ENCODE measurements around the gene RANBP3.
"Not testable (repeated sequence)": the region's sequence is repeated elsewhere in the genome, so short reads cannot be mapped to it uniquely, and the experiment has no call there.

The RANBP3 gene, protein sequence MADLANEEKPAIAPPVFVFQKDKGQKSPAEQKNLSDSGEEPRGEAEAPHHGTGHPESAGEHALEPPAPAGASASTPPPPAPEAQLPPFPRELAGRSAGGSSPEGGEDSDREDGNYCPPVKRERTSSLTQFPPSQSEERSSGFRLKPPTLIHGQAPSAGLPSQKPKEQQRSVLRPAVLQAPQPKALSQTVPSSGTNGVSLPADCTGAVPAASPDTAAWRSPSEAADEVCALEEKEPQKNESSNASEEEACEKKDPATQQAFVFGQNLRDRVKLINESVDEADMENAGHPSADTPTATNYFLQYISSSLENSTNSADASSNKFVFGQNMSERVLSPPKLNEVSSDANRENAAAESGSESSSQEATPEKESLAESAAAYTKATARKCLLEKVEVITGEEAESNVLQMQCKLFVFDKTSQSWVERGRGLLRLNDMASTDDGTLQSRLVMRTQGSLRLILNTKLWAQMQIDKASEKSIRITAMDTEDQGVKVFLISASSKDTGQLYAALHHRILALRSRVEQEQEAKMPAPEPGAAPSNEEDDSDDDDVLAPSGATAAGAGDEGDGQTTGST

GRCh38 chr19:5977785-5978605, at the start of gene RANBP3:
TSS of gene RANBP3 (minus strand) at chr19:5978140. CDS start at chr19:5978082, 58 bp downstream.
- DNase-seq, result peak; percentile 99

GRCh38 chr19:6026390-6027227, 48.7 kb upstream of the RANBP3 start:
- DNase-seq, result no peak

DNA sequence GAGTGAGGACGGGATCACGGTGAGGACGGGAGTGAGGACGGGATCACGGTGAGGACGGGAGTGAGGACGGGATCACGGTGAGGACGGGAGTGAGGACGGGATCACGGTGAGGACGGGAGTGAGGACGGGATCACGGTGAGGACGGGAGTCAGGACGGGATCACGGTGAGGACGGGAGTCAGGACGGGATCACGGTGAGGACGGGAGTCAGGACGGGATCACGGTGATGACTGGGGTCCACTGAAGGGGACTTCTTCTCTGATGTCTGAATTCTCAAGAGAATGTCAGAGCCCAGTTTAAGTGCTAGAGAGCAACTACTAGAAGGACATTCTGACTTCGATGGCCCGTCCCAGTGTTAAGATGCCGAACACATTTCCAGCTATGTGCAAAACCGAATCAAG, 46.8 kb upstream of the RANBP3 start:
- DNase-seq, result not testable (repeated sequence)

DNA sequence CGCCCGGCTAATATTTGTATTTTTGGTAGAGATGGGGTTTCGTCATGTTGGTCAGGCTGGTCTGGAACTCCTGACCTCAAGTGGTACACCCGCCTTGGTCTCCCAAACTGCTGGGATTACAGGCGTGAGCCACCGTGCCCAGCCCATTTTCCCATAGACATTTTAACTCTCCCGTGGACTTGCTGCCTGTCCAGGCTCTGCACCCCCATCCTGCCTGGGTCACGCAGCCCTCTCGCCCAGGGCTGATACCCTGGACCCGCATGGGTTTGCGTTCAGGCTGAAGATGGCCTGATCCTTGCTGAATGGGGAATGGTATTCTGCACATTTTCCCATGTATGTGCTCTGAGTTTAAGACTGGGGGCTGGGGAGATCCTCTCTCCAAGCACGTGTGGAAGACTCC, 46.0 kb upstream of the RANBP3 start:
- DNase-seq, result no peak

DNA sequence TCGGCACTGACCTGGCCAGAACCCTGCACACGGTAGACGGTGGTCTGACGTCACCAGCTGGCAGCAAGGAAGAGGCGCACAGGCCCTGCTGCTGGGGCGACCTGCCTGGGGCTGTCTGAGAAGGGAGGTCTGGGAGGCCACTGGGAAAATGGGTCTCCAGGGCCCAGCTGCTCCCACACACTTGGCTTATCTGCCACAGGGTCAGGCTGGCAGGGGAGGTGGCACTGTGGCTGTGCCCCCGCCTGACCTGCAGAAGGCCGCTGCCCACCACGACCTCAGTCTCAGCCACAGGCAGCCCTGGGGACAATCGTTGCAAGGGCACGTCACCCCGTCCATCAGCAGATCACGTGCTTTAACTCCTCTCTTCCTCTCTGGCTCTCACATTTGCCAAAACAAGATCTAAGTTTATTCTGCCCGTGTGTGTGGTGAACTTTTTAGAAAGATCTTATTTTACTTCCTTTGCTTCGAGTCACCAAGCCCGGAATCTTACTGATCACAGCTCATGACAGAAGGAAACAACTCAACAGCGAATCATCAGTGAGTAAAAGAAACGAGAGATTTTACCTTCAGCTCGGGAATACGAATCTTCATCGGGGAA, 45.2 kb upstream of the RANBP3 start:
- DNase-seq, result no peak

DNA sequence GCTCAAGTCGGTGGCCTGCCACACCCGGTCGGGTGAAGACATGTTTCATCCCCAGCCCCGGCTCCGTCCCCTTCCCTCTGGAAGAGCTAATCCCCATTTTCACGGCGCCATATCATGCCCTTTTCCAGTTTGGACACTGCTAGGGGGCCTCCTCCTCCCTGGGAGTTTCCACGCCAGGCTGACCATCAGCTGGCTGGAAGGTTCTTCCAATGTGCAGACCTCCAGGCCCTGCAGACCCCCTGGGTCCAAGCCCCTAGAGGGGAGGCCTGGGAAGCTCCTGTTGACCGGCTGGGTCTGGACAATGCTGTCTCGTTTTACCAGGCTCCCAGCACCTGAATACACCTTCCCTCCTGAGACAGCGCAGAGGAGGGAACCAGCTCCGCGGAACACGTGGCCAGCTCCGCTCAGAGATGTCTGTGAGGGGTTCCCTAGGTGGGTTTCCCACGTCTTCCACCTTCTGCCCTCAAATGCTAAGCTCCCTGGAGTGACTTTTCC, 44.7 kb upstream of the RANBP3 start:
- no peak for DNase-seq

- DNase-seq, result peak; percentile 27
Measured at GRCh38 chr19:6021878-6022569, 44.1 kb upstream of the RANBP3 start.

DNA sequence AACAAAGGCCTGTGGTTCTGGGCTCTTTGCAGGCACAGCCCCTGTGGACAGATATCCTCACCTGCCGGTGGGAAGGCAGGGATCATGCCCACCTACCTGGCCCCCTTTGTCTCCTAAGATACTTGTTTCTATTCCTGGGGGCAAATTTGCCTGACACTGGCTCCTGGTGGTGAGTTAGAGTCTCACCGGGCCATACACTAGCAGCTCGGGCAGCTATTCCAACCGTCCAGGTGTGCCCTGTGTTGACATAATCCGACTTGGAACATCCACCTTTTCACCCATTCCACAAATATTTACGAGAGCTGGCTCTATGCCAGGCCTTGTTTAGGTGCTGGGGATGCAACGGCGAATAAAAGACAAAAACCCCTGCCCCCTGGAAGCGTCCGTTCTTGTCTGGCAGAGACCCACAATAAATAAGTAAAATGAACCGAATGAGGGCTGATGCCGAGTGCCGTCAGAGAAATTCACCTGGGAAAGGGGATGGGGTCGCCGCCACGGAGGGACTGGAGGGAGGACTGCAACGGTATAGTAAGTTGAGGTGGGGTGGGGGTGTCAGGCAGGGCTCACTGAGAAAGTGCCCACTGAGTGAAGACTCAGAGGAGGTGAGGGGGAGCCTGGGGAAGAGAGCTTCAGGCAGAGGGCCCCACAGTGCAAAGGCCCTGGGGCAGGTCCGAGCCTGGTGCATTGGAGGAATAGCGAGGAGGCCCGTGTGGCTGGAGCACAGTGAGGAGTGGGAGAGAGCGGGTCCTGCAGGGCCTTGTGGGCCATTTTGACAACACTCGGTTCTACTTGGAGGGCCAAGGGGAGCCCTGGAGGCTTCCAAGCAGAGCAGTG, 43.2 kb upstream of the RANBP3 start:
- peak; percentile 77 for DNase-seq

DNA sequence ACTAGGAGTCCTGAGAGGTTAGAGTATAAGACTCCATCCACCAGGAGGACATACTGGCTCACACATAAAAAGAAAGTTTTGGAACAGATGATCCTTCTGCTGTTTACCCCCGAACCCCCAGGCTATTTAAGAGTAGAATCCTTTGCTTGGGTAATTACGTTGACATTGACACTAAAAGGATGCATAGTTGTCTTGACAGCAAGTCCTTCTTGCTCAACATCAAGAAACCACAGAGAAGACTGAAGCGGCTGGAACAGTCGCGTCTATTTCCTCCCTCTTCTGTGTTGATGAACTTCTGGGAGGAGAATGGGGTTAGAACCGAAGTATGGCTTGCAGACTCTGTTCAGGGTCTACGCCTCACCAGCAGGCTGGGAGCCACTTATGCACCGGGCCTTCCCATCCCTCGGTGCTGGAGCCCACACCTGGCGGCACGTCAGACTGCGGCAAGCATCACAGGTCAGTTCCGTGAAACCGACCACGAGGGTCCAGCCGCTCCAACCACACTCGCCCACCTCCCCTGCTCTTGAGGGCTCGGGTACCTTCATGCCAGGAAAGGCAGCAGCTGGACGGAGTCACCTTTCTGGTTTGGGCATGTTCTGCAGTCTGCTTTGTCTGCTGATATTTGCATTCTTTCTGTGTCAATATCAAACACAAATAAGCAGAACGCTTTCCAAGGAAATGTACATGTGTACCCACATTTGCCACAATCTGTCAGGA, 42.4 kb upstream of the RANBP3 start:
- DNase-seq, result peak; percentile 86

- DNase-seq, result no peak
Measured at GRCh38 chr19:6018786-6019185, 40.8 kb upstream of the RANBP3 start.

- no peak for DNase-seq
Measured at GRCh38 chr19:6017576-6017975, 39.6 kb upstream of the RANBP3 start.

DNA sequence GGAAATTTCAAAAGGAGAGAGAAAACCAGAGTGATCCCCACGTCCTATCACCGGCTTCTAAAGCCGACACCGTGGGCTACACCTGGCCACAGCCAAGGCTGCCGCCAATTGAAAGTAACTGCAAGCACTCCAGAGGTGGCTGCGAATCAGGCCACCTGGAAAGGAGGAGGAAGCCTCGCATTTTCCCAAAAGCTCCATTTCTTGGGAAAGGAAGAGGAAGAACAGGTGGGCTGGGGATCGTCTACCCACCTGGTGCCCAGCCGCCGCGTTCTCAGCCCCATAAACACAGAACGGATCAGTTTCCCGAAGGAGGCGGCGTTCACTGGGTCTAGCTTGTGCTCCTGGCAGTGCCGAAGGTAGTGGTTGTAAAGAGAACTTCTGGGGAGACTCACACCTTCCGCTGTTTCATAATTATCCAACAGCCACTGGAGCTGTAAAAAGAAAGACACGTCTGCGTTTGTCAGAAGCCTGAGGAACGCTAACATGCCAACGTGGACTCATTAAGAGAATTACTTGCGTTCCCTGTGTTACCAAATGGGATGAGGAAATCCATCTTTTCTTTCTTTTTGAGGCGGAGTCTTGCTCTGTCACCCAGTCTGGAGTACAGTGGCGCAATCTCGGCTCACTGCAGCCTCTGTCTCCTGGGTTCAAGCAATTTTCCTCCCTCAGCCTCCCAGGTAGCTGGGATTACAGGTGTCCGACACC, 38.1 kb upstream of the RANBP3 start:
- DNase-seq, result no peak

GRCh38 chr19:6014551-6015135, 36.7 kb upstream of the RANBP3 start:
- no peak for DNase-seq

GRCh38 chr19:6012426-6013170, 34.7 kb upstream of the RANBP3 start:
- DNase-seq, result no peak

- DNase-seq, result no peak
Measured at GRCh38 chr19:6011794-6012193, 33.9 kb upstream of the RANBP3 start.

DNA sequence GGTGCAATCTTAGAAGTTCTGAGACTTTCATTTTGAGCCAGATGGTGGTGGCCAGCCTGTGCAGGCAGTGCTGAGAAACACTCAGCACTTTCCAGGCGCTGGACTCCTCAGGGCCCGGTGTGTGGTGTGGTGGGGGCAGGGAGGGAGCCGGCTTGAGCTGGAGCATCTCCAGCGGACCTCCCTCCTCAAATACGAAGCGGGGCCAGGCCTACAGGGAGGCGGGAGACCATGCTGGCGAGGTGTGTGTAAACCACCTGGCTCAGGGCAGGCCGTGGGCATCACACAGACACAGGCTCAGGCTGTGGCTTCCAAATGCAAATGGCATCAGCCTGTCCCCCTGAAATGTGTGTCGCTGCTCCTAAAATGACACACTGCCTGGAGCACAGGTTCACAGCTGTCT, 33.3 kb upstream of the RANBP3 start:
- DNase-seq, result no peak

DNA sequence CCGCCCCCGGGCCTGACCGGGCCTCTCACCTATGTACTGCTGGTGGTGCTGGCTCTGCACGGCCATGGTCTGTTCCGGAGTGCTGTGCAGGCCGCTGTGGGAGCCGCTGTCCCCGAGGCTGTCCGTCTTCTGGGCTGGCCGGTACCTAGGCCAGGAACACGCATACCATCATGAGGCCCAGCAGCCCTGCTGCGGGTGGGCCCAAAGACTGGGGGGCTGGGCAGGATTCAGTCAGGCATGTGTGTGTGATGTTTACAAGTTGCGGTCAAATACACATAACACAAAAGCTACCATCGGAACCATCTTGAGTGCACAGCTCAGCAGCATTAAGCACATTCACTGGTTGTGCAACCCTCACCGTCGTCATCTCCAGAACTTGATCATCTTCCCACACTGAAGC, 32.2 kb upstream of the RANBP3 start:
- DNase-seq, result no peak

- no peak for DNase-seq
Measured at GRCh38 chr19:6007866-6008265, 29.9 kb upstream of the RANBP3 start.
